PC-3 (cell line): ENCODE measurements around the gene HPCAL4.

ENCODE experiments used
- EZH2phosphoT487 ChIP-seq: fragments of 300-600 bp; sonication (generic); IDR thresholded peaks from 2 replicates; pipeline ENCODE4 v1.6.1; 2018; ENCODE audit warnings: mild to moderate bottlenecking, antibody characterized with exemption, low read length, borderline replicate concordance
- TF ChIP-seq, protein P1 (sequence below): fragments of 300-600 bp; sonication (generic); conservative IDR thresholded peaks from 2 replicates; pipeline ENCODE4 v1.5.1; 2017; ENCODE audit warnings: antibody characterized with exemption, low read depth, mild to moderate bottlenecking, low read length

DNA sequence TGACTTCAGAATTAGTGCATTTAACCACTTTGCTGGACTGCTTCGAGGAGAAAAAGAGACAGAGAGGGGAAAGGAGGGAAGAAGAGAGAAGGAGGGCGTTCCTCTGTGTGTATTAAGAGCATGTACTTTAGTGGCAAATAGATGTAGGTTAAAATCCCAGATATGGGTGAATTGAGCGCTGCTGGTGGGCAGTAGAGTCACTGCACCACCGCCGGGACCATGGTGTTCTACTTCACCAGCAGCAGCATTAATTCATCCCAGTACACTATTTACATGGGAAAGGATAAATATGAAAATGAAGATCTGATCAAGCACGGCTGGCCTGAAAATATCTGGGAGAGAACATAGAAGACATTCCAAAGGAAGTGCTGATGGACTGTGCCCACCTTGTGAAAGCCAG lies 26.6 kb upstream of the HPCAL4 start:
- TF ChIP-seq, protein P1, sequence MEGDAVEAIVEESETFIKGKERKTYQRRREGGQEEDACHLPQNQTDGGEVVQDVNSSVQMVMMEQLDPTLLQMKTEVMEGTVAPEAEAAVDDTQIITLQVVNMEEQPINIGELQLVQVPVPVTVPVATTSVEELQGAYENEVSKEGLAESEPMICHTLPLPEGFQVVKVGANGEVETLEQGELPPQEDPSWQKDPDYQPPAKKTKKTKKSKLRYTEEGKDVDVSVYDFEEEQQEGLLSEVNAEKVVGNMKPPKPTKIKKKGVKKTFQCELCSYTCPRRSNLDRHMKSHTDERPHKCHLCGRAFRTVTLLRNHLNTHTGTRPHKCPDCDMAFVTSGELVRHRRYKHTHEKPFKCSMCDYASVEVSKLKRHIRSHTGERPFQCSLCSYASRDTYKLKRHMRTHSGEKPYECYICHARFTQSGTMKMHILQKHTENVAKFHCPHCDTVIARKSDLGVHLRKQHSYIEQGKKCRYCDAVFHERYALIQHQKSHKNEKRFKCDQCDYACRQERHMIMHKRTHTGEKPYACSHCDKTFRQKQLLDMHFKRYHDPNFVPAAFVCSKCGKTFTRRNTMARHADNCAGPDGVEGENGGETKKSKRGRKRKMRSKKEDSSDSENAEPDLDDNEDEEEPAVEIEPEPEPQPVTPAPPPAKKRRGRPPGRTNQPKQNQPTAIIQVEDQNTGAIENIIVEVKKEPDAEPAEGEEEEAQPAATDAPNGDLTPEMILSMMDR: no peak
- no peak for TF ChIP-seq EZH2phosphoT487
